Glutamatergic neuron (in vitro differentiated cells): ENCODE data around the gene ADAMTSL4. TPM values are rescaled to one million over a fixed set of nuclear protein-coding genes. Genes with fewer than 3 reads are reported as not detected.
A peak's percentile ranks its signal among the peaks of the same experiment; 100 is the strongest.

Source experiments
- DNase-seq: peaks from one replicate; pipeline ENCODE4 v3.0.0; 2022
- H3K27ac Mint-ChIP-seq: one replicate; pipeline ENCODE4 v1.8.0; 2020; ENCODE audit warnings: mild to moderate bottlenecking, mixed read lengths, inconsistent platforms; ENCODE audit not compliant: unreplicated experiment
- H3K27me3 Mint-ChIP-seq: one replicate; pipeline ENCODE4 v1.8.0; 2020; ENCODE audit warnings: mild to moderate bottlenecking, moderate library complexity, mixed read lengths, inconsistent platforms; ENCODE audit not compliant: unreplicated experiment
- H3K36me3 Mint-ChIP-seq: one replicate; pipeline ENCODE4 v1.8.0; 2020; ENCODE audit warnings: mild to moderate bottlenecking, mixed read lengths, inconsistent platforms; ENCODE audit not compliant: unreplicated experiment
- H3K4me1 Mint-ChIP-seq: one replicate; pipeline ENCODE4 v1.8.0; 2020; ENCODE audit warnings: mild to moderate bottlenecking, low read depth, mixed read lengths, inconsistent platforms; ENCODE audit not compliant: unreplicated experiment
- H3K4me3 Mint-ChIP-seq: one replicate; pipeline ENCODE4 v1.8.0; 2020; ENCODE audit warnings: mild to moderate bottlenecking, mixed read lengths, inconsistent platforms; ENCODE audit not compliant: unreplicated experiment
- H3K9me3 Mint-ChIP-seq: one replicate; pipeline ENCODE4 v1.8.0; 2020; ENCODE audit warnings: mild to moderate bottlenecking, moderate library complexity, mixed read lengths, inconsistent platforms; ENCODE audit not compliant: unreplicated experiment
- CTCF ChIP-seq: fragments of 200-600 bp; sonication (generic); IDR thresholded peaks from one replicate; pipeline ENCODE4 v1.5.0; 2021; ENCODE audit not compliant: partially characterized antibody, unreplicated experiment
- total RNA-seq: library from RNA; stranded (reverse); fragmentation: NEBNext Ultra II Directional; extraction: Animal tissue kit (Norgen Biotek cat#: 25700); gene quantifications from one replicate; pipeline ENCODE4 v1.2.1, GENCODE V29; 2021; ENCODE audit not compliant: unreplicated experiment

The ADAMTSL4 gene
- total RNA-seq, 1 donor from 2014 or later: 0.25 TPM

GRCh38 chr1:150546294-150546937, 2.8 kb upstream of the ADAMTSL4 start:
- DNase-seq: no peak
- peaks cover 5% of the 10 kb centered on the region for H3K9me3 Mint-ChIP-seq
- no peaks in the 10 kb centered on the region for H3K4me1 Mint-ChIP-seq
- no peaks in the 10 kb centered on the region for H3K36me3 Mint-ChIP-seq
- H3K27me3 Mint-ChIP-seq: peaks cover 10% of the 10 kb centered on the region
- no peak overlapping the region for H3K27ac Mint-ChIP-seq
- TF ChIP-seq CTCF: no peak
- H3K4me3 Mint-ChIP-seq: no peak overlapping the region

GRCh38 chr1:150548324-150548631, 930 bp upstream of the ADAMTSL4 start:
- Mint-ChIP-seq H3K9me3 (peaks cover 3% of the 10 kb centered on the region), H3K27me3 (peaks cover 10% of the 10 kb centered on the region), H3K4me3 (peak overlapping the region; percentile 85), H3K27ac (no peak overlapping the region), H3K36me3 (no peaks in the 10 kb centered on the region), H3K4me1 (no peaks in the 10 kb centered on the region)
- DNase-seq: no peak
- no peak for TF ChIP-seq CTCF

GRCh38 chr1:150549496-150550221, 451 bp downstream of the ADAMTSL4 start:
- TF ChIP-seq CTCF: no peak
- peaks cover 10% of the 10 kb centered on the region for H3K27me3 Mint-ChIP-seq
- no peak overlapping the region for H3K27ac Mint-ChIP-seq
- DNase-seq: peak; percentile 17
- no peaks in the 10 kb centered on the region for H3K4me1 Mint-ChIP-seq
- no peaks in the 10 kb centered on the region for H3K36me3 Mint-ChIP-seq
- peaks cover 3% of the 10 kb centered on the region for H3K9me3 Mint-ChIP-seq
- H3K4me3 Mint-ChIP-seq: peak overlapping the region; percentile 74

GRCh38 chr1:150550222-150551050, 1.2 kb downstream of the ADAMTSL4 start:
- no peak overlapping the region for H3K4me3 Mint-ChIP-seq
- peaks cover 3% of the 10 kb centered on the region for H3K9me3 Mint-ChIP-seq
- no peak overlapping the region for H3K27ac Mint-ChIP-seq

More at GRCh38 chr1:150550222-150551050, 1.2 kb downstream of the ADAMTSL4 start:
- no peak for TF ChIP-seq CTCF
- no peak for DNase-seq
- peaks cover 13% of the 10 kb centered on the region for H3K27me3 Mint-ChIP-seq
- peaks cover 1% of the 10 kb centered on the region for H3K4me1 Mint-ChIP-seq
- H3K36me3 Mint-ChIP-seq: no peaks in the 10 kb centered on the region
